KG1 (cell line): ENCODE measurements around the gene BCAR1.
"Not testable (repeated sequence)": the region's sequence is repeated elsewhere in the genome, so short reads cannot be mapped to it uniquely, and the experiment has no call there.

Source experiments
- DNase-seq: peaks from one replicate; lab custom pipeline; 2025; lab: John Stamatoyannopoulos, UW

Gene BCAR1

GRCh38 chr16:75251280-75252048 lies at the start of gene BCAR1:
BCAR1 (minus strand) TSS chr16:75251624; CDS start chr16:75251482, 142 bp downstream.
- no peak for DNase-seq

GRCh38 chr16:75298267-75298666 lies 46.8 kb upstream of the BCAR1 start:
- DNase-seq, result no peak

- DNase-seq, result no peak
These were observed 45.2 kb upstream of the BCAR1 start for GRCh38 chr16:75296606-75297005.

- DNase-seq, result no peak
These were observed 43.5 kb upstream of the BCAR1 start for GRCh38 chr16:75294773-75295459.

GRCh38 chr16:75293772-75294171 lies 42.3 kb upstream of the BCAR1 start:
- DNase-seq, result no peak

- DNase-seq, result no peak
These were observed 41.7 kb upstream of the BCAR1 start for GRCh38 chr16:75293173-75293572.

- DNase-seq, result no peak
These were observed 41.3 kb upstream of the BCAR1 start for GRCh38 chr16:75292691-75293090.

GRCh38 chr16:75289189-75289588 lies 37.8 kb upstream of the BCAR1 start:
- DNase-seq, result no peak

GRCh38 chr16:75288596-75289120 lies 37.2 kb upstream of the BCAR1 start:
- no peak for DNase-seq

- DNase-seq, result no peak
These were observed 36.8 kb upstream of the BCAR1 start for GRCh38 chr16:75288181-75288580.

GRCh38 chr16:75287708-75288107 lies 36.3 kb upstream of the BCAR1 start:
- no peak for DNase-seq

GRCh38 chr16:75286389-75286788 lies 35.0 kb upstream of the BCAR1 start:
- no peak for DNase-seq

- DNase-seq, result no peak
These were observed 31.2 kb upstream of the BCAR1 start for GRCh38 chr16:75282466-75283281.

- DNase-seq, result no peak
These were observed 30.4 kb upstream of the BCAR1 start for GRCh38 chr16:75281826-75282225.

- DNase-seq, result not testable (repeated sequence)
These were observed 29.6 kb upstream of the BCAR1 start for GRCh38 chr16:75281009-75281408.

GRCh38 chr16:75280331-75280804 lies 28.9 kb upstream of the BCAR1 start:
- DNase-seq, result no peak

- no peak for DNase-seq
These were observed 27.9 kb upstream of the BCAR1 start for GRCh38 chr16:75279305-75279704.

GRCh38 chr16:75273054-75273925 lies 21.9 kb upstream of the BCAR1 start:
- no peak for DNase-seq

- DNase-seq, result not testable (repeated sequence)
These were observed 21.2 kb upstream of the BCAR1 start for GRCh38 chr16:75272629-75273028.

GRCh38 chr16:75272097-75272551 lies 20.7 kb upstream of the BCAR1 start:
- DNase-seq, result no peak

- no peak for DNase-seq
These were observed 20.1 kb upstream of the BCAR1 start for GRCh38 chr16:75271441-75272096.
